ENCODE data around the gene TSPAN18.

TSPAN18 gene

GRCh38 chr11:44875037-44875436 is 148.3 kb downstream of the TSPAN18 start:
- Histone ChIP-seq H3K9me3 (ENCODE audit: insufficient read depth, low read length) (no peaks in the 10 kb centered on the region), H3K4me1 (ENCODE audit: insufficient read depth, insufficient read length) (peaks cover 16% of the 10 kb centered on the region)
- TF ChIP-seq ZNF274 (IDR thresholded peaks at IDR 0.05; ENCODE audit: low read depth, low read length) (no peak), SUZ12 (IDR thresholded peaks at IDR 0.05; ENCODE audit: extremely low read depth, insufficient read depth, insufficient read length) (no peak), YY1 (IDR thresholded peaks at IDR 0.05; ENCODE audit: insufficient read depth, insufficient read length) (no peak)

GRCh38 chr11:44876194-44876723 is 149.5 kb downstream of the TSPAN18 start:
- Histone ChIP-seq H3K4me1 (ENCODE audit: insufficient read depth, insufficient read length) (peaks cover 16% of the 10 kb centered on the region), H3K27me3 (ENCODE audit: insufficient read depth, insufficient read length) (no peaks in the 10 kb centered on the region), H3K9ac (ENCODE audit: insufficient read length, low read depth) (no peak overlapping the region), H3K4me3 (ENCODE audit: insufficient read length, low read depth) (no peak overlapping the region), H3K36me3 (ENCODE audit: insufficient read depth, insufficient read length, low read length) (peaks cover 32% of the 10 kb centered on the region), H3K9me3 (ENCODE audit: insufficient read depth, low read length) (no peaks in the 10 kb centered on the region)
- no peak for TF ChIP-seq ZNF274 (IDR thresholded peaks at IDR 0.05; ENCODE audit: low read depth, low read length)
- TF ChIP-seq SUZ12 (IDR thresholded peaks at IDR 0.05; ENCODE audit: extremely low read depth, insufficient read depth, insufficient read length), result no peak
- TF ChIP-seq YY1 (IDR thresholded peaks at IDR 0.05; ENCODE audit: insufficient read depth, insufficient read length), result no peak
- DNase-seq (ENCODE audit: low read depth, low spot score), result no peak

More at GRCh38 chr11:44875037-44875436, 148.3 kb downstream of the TSPAN18 start:
- H3K27me3 ChIP-seq (ENCODE audit: insufficient read depth, insufficient read length), result no peaks in the 10 kb centered on the region
- H3K36me3 ChIP-seq (ENCODE audit: insufficient read depth, insufficient read length, low read length), result peaks cover 30% of the 10 kb centered on the region
- no peak for DNase-seq (ENCODE audit: low read depth, low spot score)
- H3K4me3 ChIP-seq (ENCODE audit: insufficient read length, low read depth), result no peak overlapping the region
- H3K9ac ChIP-seq (ENCODE audit: insufficient read length, low read depth), result peak overlapping the region; percentile 25

- DNase-seq (ENCODE audit: low read depth, low spot score), result no peak
- Histone ChIP-seq H3K9me3 (ENCODE audit: insufficient read depth, low read length) (no peaks in the 10 kb centered on the region), H3K9ac (ENCODE audit: insufficient read length, low read depth) (peak overlapping the region; percentile 54), H3K4me3 (ENCODE audit: insufficient read length, low read depth) (no peak overlapping the region), H3K27me3 (ENCODE audit: insufficient read depth, insufficient read length) (no peaks in the 10 kb centered on the region), H3K4me1 (ENCODE audit: insufficient read depth, insufficient read length) (peaks cover 16% of the 10 kb centered on the region), H3K36me3 (ENCODE audit: insufficient read depth, insufficient read length, low read length) (peaks cover 34% of the 10 kb centered on the region)
- TF ChIP-seq YY1 (IDR thresholded peaks at IDR 0.05; ENCODE audit: insufficient read depth, insufficient read length), result no peak
- no peak for TF ChIP-seq SUZ12 (IDR thresholded peaks at IDR 0.05; ENCODE audit: extremely low read depth, insufficient read depth, insufficient read length)
- no peak for TF ChIP-seq ZNF274 (IDR thresholded peaks at IDR 0.05; ENCODE audit: low read depth, low read length)
Measured at GRCh38 chr11:44876906-44877305, 150.1 kb downstream of the TSPAN18 start.

GRCh38 chr11:44877571-44878497 is 151.1 kb downstream of the TSPAN18 start:
- Histone ChIP-seq H3K4me3 (ENCODE audit: insufficient read length, low read depth) (no peak overlapping the region), H3K9me3 (ENCODE audit: insufficient read depth, low read length) (no peaks in the 10 kb centered on the region), H3K27me3 (ENCODE audit: insufficient read depth, insufficient read length) (no peaks in the 10 kb centered on the region), H3K36me3 (ENCODE audit: insufficient read depth, insufficient read length, low read length) (peaks cover 41% of the 10 kb centered on the region), H3K4me1 (ENCODE audit: insufficient read depth, insufficient read length) (peaks cover 16% of the 10 kb centered on the region), H3K9ac (ENCODE audit: insufficient read length, low read depth) (peak overlapping the region; percentile 36)
- DNase-seq (ENCODE audit: low read depth, low spot score), result no peak
- TF ChIP-seq ZNF274 (IDR thresholded peaks at IDR 0.05; ENCODE audit: low read depth, low read length) (no peak), YY1 (IDR thresholded peaks at IDR 0.05; ENCODE audit: insufficient read depth, insufficient read length) (no peak), SUZ12 (IDR thresholded peaks at IDR 0.05; ENCODE audit: extremely low read depth, insufficient read depth, insufficient read length) (no peak)

- DNase-seq (ENCODE audit: low read depth, low spot score), result no peak
- Histone ChIP-seq H3K9me3 (ENCODE audit: insufficient read depth, low read length) (no peaks in the 10 kb centered on the region), H3K9ac (ENCODE audit: insufficient read length, low read depth) (no peak overlapping the region), H3K4me1 (ENCODE audit: insufficient read depth, insufficient read length) (peaks cover 16% of the 10 kb centered on the region), H3K4me3 (ENCODE audit: insufficient read length, low read depth) (no peak overlapping the region), H3K36me3 (ENCODE audit: insufficient read depth, insufficient read length, low read length) (peaks cover 49% of the 10 kb centered on the region), H3K27me3 (ENCODE audit: insufficient read depth, insufficient read length) (no peaks in the 10 kb centered on the region)
- TF ChIP-seq YY1 (IDR thresholded peaks at IDR 0.05; ENCODE audit: insufficient read depth, insufficient read length), result no peak
- TF ChIP-seq ZNF274 (IDR thresholded peaks at IDR 0.05; ENCODE audit: low read depth, low read length), result no peak
- no peak for TF ChIP-seq SUZ12 (IDR thresholded peaks at IDR 0.05; ENCODE audit: extremely low read depth, insufficient read depth, insufficient read length)
Measured at GRCh38 chr11:44878711-44879110, 151.9 kb downstream of the TSPAN18 start.

GRCh38 chr11:44879432-44879831 is 152.7 kb downstream of the TSPAN18 start:
- DNase-seq (ENCODE audit: low read depth, low spot score), result no peak
- H3K4me1 ChIP-seq (ENCODE audit: insufficient read depth, insufficient read length), result peaks cover 16% of the 10 kb centered on the region
- H3K36me3 ChIP-seq (ENCODE audit: insufficient read depth, insufficient read length, low read length), result peaks cover 53% of the 10 kb centered on the region
- no peaks in the 10 kb centered on the region for H3K9me3 ChIP-seq (ENCODE audit: insufficient read depth, low read length)
- no peak overlapping the region for H3K4me3 ChIP-seq (ENCODE audit: insufficient read length, low read depth)
- H3K27me3 ChIP-seq (ENCODE audit: insufficient read depth, insufficient read length), result no peaks in the 10 kb centered on the region
- H3K9ac ChIP-seq (ENCODE audit: insufficient read length, low read depth), result no peak overlapping the region
- TF ChIP-seq ZNF274 (IDR thresholded peaks at IDR 0.05; ENCODE audit: low read depth, low read length) (no peak), SUZ12 (IDR thresholded peaks at IDR 0.05; ENCODE audit: extremely low read depth, insufficient read depth, insufficient read length) (no peak)

- no peak for DNase-seq (ENCODE audit: low read depth, low spot score)
- H3K4me1 ChIP-seq (ENCODE audit: insufficient read depth, insufficient read length), result peaks cover 22% of the 10 kb centered on the region
- H3K4me3 ChIP-seq (ENCODE audit: insufficient read length, low read depth), result no peak overlapping the region
- TF ChIP-seq SUZ12 (IDR thresholded peaks at IDR 0.05; ENCODE audit: extremely low read depth, insufficient read depth, insufficient read length) (no peak), YY1 (IDR thresholded peaks at IDR 0.05; ENCODE audit: insufficient read depth, insufficient read length) (no peak), ZNF274 (IDR thresholded peaks at IDR 0.05; ENCODE audit: low read depth, low read length) (no peak)
- no peak overlapping the region for H3K9ac ChIP-seq (ENCODE audit: insufficient read length, low read depth)
- H3K9me3 ChIP-seq (ENCODE audit: insufficient read depth, low read length), result no peaks in the 10 kb centered on the region
- peaks cover 53% of the 10 kb centered on the region for H3K36me3 ChIP-seq (ENCODE audit: insufficient read depth, insufficient read length, low read length)
- H3K27me3 ChIP-seq (ENCODE audit: insufficient read depth, insufficient read length), result no peaks in the 10 kb centered on the region
Measured at GRCh38 chr11:44880511-44880910, 153.7 kb downstream of the TSPAN18 start.
